GM21723 (cell line): Measurements from ENCODE around the gene ITGA11.

Experiments
- ATAC-seq: cut with Tn5 transposase; IDR thresholded peaks from one replicate; pipeline ENCODE4 v1.9.1; 2021; ENCODE audit warnings: mild to moderate bottlenecking, moderate library complexity; ENCODE audit not compliant: unreplicated experiment

The ITGA11 gene

GRCh38 chr15:68396068-68396467, 35.9 kb downstream of the ITGA11 start:
- no peak for ATAC-seq

GRCh38 chr15:68391121-68391520, 40.8 kb downstream of the ITGA11 start:
- no peak for ATAC-seq

GRCh38 chr15:68389936-68390817, 41.8 kb downstream of the ITGA11 start:
- ATAC-seq = no peak

GRCh38 chr15:68389041-68389930, 42.7 kb downstream of the ITGA11 start:
- ATAC-seq = no peak

GRCh38 chr15:68387381-68388143, 44.4 kb downstream of the ITGA11 start:
- ATAC-seq = no peak

GRCh38 chr15:68386587-68387288, 45.2 kb downstream of the ITGA11 start:
- ATAC-seq = no peak

GRCh38 chr15:68385671-68386586, 46.0 kb downstream of the ITGA11 start:
- no peak for ATAC-seq

GRCh38 chr15:68385240-68385561, 46.8 kb downstream of the ITGA11 start:
- ATAC-seq = no peak

GRCh38 chr15:68384451-68385239, 47.3 kb downstream of the ITGA11 start:
- ATAC-seq = no peak

GRCh38 chr15:68383161-68384074, 48.5 kb downstream of the ITGA11 start:
- no peak for ATAC-seq

- no peak for ATAC-seq
These were observed 49.5 kb downstream of the ITGA11 start for GRCh38 chr15:68382286-68383007.

- no peak for ATAC-seq
These were observed 51.5 kb downstream of the ITGA11 start for GRCh38 chr15:68380456-68380855.

GRCh38 chr15:68379759-68380290, 52.1 kb downstream of the ITGA11 start:
- no peak for ATAC-seq

- no peak for ATAC-seq
These were observed 52.8 kb downstream of the ITGA11 start for GRCh38 chr15:68379058-68379758.

GRCh38 chr15:68378595-68378994, 53.4 kb downstream of the ITGA11 start:
- no peak for ATAC-seq

- ATAC-seq = no peak
These were observed 54.2 kb downstream of the ITGA11 start for GRCh38 chr15:68377766-68378165.
